DND-41 (cell line): Measurements from ENCODE around the gene PCDH1.

Experiments
- ATAC-seq: fragments of 200-7000 bp; cut with Tn5 transposase; 3 replicates; pipeline ENCODE4 v1.9.1; 2021; ENCODE audit warnings: low read depth; ENCODE audit not compliant: insufficient read depth
- DNase-seq: peaks from one replicate; pipeline ENCODE4 v3.0.0-alpha.2; 2020
- H2AFZ ChIP-seq: 2 replicates; pipeline ENCODE4 v1.6.0; 2012; ENCODE audit warnings: low read depth, low read length
- H3K27ac ChIP-seq: 2 replicates; pipeline ENCODE4 v1.5.1; 2012; ENCODE audit warnings: low read length, inconsistent platforms
- H3K27me3 ChIP-seq: fragments of 200-600 bp; sonication (generic); 2 replicates; pipeline ENCODE4 v1.6.0; 2012; ENCODE audit warnings: low read length, mild to moderate bottlenecking, inconsistent platforms; ENCODE audit not compliant: insufficient read depth, poor library complexity
- H3K36me3 ChIP-seq: 2 replicates; pipeline ENCODE4 v1.5.1; 2012; ENCODE audit warnings: low read length, inconsistent platforms; ENCODE audit not compliant: insufficient read depth
- H3K4me1 ChIP-seq: 2 replicates; pipeline ENCODE4 v1.5.1; 2012; ENCODE audit warnings: mild to moderate bottlenecking, low read length; ENCODE audit not compliant: insufficient read depth
- H3K4me2 ChIP-seq: 2 replicates; pipeline ENCODE4 v1.6.0; 2012; ENCODE audit warnings: mild to moderate bottlenecking, moderate library complexity, low read length, inconsistent platforms; ENCODE audit not compliant: insufficient read depth
- H3K4me3 ChIP-seq, 2 experiments: fragments of 200-600 bp in 1 of 2; shearing (Covaris generic) in 1 of 2; 2 replicates each; pipeline ENCODE4 v1.5.1; 2012 to 2016; ENCODE audit warnings: inconsistent platforms in 2 of 2, low read length in 2 of 2, mild to moderate bottlenecking in 2 of 2, low read depth in 1 of 2, moderate library complexity in 1 of 2
- H3K79me2 ChIP-seq: 2 replicates; pipeline ENCODE4 v1.6.0; 2012; ENCODE audit warnings: low read length, inconsistent platforms; ENCODE audit not compliant: insufficient read depth
- H3K9ac ChIP-seq: 2 replicates; pipeline ENCODE4 v1.6.0; 2012; ENCODE audit warnings: low read depth, mild to moderate bottlenecking, inconsistent platforms, low read length, moderate library complexity
- H3K9me3 ChIP-seq: 2 replicates; pipeline ENCODE4 v1.5.1; 2012; ENCODE audit warnings: low read length, moderate library complexity, mild to moderate bottlenecking, inconsistent platforms; ENCODE audit not compliant: insufficient read depth, severe bottlenecking
- H4K20me1 ChIP-seq: 2 replicates; pipeline ENCODE4 v1.6.0; 2012; ENCODE audit warnings: low read length; ENCODE audit not compliant: insufficient read depth
- EZH2 ChIP-seq: IDR thresholded peaks from 3 replicates; pipeline ENCODE4 v1.6.1; 2012; ENCODE audit warnings: borderline replicate concordance, low read depth, mild to moderate bottlenecking, moderate library complexity, low read length, inconsistent platforms; ENCODE audit not compliant: severe bottlenecking
- TF ChIP-seq, protein P1 (sequence below): IDR thresholded peaks from 2 replicates; pipeline ENCODE4 v1.5.1; 2012; ENCODE audit warnings: borderline replicate concordance, low read length, moderate library complexity, mild to moderate bottlenecking; ENCODE audit not compliant: poor library complexity, severe bottlenecking; ENCODE audit errors: extremely low read depth

PCDH1 gene

DNA sequence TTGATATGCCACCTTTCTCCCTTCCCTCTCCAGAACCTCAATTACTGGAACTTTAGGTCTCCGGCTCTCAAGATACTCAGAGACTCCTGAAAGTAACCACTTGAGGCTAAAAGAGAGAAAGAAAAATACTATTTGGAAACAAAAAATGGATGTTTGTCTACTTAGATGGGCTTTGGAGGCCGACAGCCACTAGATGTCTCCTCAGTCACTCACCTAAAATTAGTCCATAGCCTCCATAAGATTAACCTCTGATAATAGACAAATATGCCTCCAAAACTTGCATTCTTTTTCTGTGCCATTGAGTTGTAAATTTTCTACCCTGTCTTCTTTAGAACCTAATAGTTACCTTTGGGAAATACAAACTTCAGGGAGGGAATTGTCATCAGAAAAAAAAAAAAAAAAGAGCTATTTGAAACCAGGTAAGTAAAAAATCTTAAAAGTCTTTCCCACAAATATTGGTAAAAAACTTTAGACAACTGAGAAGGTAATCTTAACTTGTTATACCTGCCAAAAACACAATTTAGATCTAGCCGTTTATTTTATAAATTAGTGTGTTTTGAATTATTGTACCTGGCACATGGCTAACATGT lies 11.2 kb upstream of the PCDH1 start:
- Histone ChIP-seq H3K9me3 (no peaks in the 10 kb centered on the region), H3K9ac (no peak overlapping the region), H2AFZ (no peak overlapping the region), H3K4me2 (no peak overlapping the region), H4K20me1 (no peaks in the 10 kb centered on the region), H3K27me3 (peaks cover 17% of the 10 kb centered on the region), H3K4me3 (no peak overlapping the region), H3K79me2 (no peaks in the 10 kb centered on the region), H3K27ac (no peak overlapping the region), H3K4me1 (no peaks in the 10 kb centered on the region), H3K36me3 (no peaks in the 10 kb centered on the region)
- ATAC-seq (no peak), DNase-seq (no peak)
- TF ChIP-seq EZH2 = no peak
- TF ChIP-seq, protein P1, sequence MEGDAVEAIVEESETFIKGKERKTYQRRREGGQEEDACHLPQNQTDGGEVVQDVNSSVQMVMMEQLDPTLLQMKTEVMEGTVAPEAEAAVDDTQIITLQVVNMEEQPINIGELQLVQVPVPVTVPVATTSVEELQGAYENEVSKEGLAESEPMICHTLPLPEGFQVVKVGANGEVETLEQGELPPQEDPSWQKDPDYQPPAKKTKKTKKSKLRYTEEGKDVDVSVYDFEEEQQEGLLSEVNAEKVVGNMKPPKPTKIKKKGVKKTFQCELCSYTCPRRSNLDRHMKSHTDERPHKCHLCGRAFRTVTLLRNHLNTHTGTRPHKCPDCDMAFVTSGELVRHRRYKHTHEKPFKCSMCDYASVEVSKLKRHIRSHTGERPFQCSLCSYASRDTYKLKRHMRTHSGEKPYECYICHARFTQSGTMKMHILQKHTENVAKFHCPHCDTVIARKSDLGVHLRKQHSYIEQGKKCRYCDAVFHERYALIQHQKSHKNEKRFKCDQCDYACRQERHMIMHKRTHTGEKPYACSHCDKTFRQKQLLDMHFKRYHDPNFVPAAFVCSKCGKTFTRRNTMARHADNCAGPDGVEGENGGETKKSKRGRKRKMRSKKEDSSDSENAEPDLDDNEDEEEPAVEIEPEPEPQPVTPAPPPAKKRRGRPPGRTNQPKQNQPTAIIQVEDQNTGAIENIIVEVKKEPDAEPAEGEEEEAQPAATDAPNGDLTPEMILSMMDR = peak; percentile 42

DNA sequence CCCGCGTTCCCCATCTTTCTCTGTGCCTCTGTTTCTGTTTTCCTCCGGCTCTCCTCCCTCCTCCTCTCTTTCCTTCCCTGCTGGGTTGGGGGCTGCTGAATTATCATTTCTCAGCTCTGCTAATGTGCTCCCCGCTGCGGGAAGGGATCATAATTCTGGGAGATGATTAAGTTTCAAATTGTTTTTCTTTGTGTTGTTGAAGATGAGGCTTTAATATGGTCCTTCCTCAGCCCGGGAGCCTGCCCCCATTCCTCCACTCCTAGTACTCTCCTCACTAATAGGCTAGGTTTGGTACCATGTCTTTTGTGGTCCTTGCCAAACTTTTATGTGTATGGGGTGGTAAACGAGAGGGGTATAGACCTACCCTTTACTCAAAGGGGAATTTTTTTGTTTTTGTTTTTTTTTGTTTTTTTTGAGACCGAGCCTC lies 5.7 kb upstream of the PCDH1 start:
- no peak overlapping the region for H3K9ac ChIP-seq
- no peak overlapping the region for H3K27ac ChIP-seq
- H3K4me1 ChIP-seq = peaks cover 10% of the 10 kb centered on the region
- no peaks in the 10 kb centered on the region for H3K36me3 ChIP-seq
- TF ChIP-seq, protein P1 = no peak
- no peak for TF ChIP-seq EZH2
- H3K27me3 ChIP-seq = peaks cover 18% of the 10 kb centered on the region
- H3K4me3 ChIP-seq = no peak overlapping the region
- H3K79me2 ChIP-seq = no peaks in the 10 kb centered on the region
- H3K4me2 ChIP-seq = no peak overlapping the region
- no peak for ATAC-seq
- H3K9me3 ChIP-seq = no peaks in the 10 kb centered on the region
- DNase-seq = no peak
- peaks cover 5% of the 10 kb centered on the region; the same call in 1 of the 2 replicates for H4K20me1 ChIP-seq
- no peak overlapping the region for H2AFZ ChIP-seq

DNA sequence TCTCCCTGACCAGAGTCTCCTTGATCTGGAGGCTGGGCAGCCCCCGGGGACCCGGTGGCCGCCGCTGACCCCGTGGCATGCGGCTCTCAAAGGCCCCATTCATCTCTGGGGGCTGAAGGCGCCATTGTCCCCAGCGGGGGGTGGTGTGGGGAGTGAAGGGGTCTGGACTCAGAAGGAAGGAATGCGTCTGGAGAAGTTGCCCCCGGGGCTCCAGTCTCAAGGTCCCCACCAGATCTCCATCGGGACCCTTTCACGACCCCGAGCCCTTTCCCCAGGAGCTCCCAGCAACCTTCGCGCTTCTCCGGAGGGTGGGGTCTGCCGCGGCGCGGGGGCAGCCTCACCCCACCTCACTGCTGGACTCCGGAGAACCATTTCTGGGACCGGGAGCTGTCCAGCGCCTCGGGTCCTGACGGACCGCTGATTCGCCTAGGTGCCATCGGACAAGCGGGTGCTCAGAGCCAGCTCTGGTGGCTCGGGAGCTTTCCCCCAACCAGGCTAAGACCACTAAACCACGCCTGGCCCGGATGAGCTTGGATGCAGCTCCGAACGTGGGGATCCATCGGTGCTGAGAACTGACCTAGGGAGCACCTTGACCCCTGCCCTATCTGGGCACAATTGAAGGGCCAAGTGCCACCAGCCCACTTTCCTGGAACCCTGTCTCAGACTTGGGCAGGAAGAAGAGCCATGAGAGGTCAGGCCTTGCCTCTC lies 5.1 kb upstream of the PCDH1 start:
- ATAC-seq = no peak
- Histone ChIP-seq H3K4me2 (no peak overlapping the region), H3K27me3 (peaks cover 18% of the 10 kb centered on the region), H3K9ac (no peak overlapping the region), H4K20me1 (peaks cover 7% of the 10 kb centered on the region; the same call in 1 of the 2 replicates), H3K27ac (no peak overlapping the region), H3K36me3 (no peaks in the 10 kb centered on the region), H3K4me1 (peaks cover 11% of the 10 kb centered on the region), H3K79me2 (no peaks in the 10 kb centered on the region), H3K9me3 (no peaks in the 10 kb centered on the region), H3K4me3 (no peak overlapping the region), H2AFZ (no peak overlapping the region)
- TF ChIP-seq EZH2 = no peak
- DNase-seq = no peak

DNA sequence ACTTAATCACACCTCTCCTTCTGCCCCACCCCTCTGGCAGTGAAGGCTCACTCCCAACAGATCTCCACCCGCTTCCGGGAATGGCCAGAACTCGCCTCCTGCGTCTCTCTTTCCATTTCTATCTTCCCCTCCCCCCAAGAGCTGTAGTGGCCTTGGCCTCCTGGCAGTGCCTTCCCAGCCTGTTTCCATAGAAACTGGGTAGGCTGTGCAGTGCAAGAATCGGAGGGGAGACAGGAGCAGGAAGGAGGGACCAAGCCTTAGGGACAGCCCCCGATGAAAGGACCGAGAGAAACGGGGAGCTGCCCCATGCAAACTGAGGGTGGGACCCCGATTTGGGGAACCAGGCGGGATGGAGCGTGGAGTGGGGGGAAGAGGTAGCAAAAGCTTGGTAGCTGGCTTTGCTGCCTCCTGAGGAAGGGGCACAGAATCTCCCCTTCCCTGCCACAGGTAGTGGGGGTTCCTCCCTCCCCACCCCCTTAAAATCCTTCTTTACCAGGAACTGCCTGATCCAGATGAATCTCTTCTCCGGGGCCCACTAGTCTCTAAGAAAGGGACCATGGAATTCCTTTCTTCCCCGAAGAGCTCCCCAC lies 4.5 kb upstream of the PCDH1 start:
- DNase-seq (no peak), ATAC-seq (no peak)
- TF ChIP-seq, protein P1 = no peak
- TF ChIP-seq EZH2 = no peak
- peaks cover 11% of the 10 kb centered on the region for H3K4me1 ChIP-seq
- no peaks in the 10 kb centered on the region for H3K79me2 ChIP-seq
- H3K36me3 ChIP-seq = no peaks in the 10 kb centered on the region
- H3K4me2 ChIP-seq = no peak overlapping the region
- H2AFZ ChIP-seq = no peak overlapping the region
- H3K27me3 ChIP-seq = peaks cover 18% of the 10 kb centered on the region
- H3K27ac ChIP-seq = no peak overlapping the region
- no peak overlapping the region for H3K9ac ChIP-seq
- no peak overlapping the region for H3K4me3 ChIP-seq
- peaks cover 7% of the 10 kb centered on the region; the same call in 1 of the 2 replicates for H4K20me1 ChIP-seq
- H3K9me3 ChIP-seq = no peaks in the 10 kb centered on the region
